Hepatocyte (in vitro differentiated cells): ENCODE results near the gene CYGB.

Experiments used
- CTCF ChIP-seq: fragments of 200-600 bp; sonication (generic); IDR thresholded peaks from 2 replicates; pipeline ENCODE4 v1.5.1; 2016; ENCODE audit warnings: antibody characterized with exemption, mild to moderate bottlenecking; ENCODE audit not compliant: poor library complexity
- EZH2 ChIP-seq: fragments of 200-600 bp; sonication (generic); IDR thresholded peaks from 2 replicates; pipeline ENCODE4 v1.6.1; 2016; ENCODE audit warnings: antibody characterized with exemption, mild to moderate bottlenecking, borderline replicate concordance
- EZH2phosphoT487 ChIP-seq: fragments of 200-600 bp; sonication (generic); IDR thresholded peaks from one replicate; pipeline ENCODE4 v1.6.1; 2018; ENCODE audit warnings: antibody characterized with exemption, mild to moderate bottlenecking, low read depth, moderate library complexity; ENCODE audit not compliant: unreplicated experiment, severe bottlenecking

DNA sequence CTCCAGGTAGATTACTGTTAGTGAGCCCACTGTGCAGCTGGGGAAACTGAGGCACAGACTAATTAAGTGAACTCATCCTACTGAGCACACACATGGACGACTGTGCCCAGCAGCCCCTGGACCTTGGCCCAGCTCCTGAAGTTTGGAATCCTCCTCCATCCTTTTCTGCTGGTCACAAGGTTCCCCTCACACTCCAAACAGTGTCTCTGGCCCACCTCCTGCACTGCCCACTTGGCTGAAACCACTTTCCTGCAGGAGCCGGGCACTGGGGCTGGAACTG lies 39.9 kb downstream of the CYGB start:
- TF ChIP-seq CTCF (no peak), EZH2 (no peak), EZH2phosphoT487 (no peak)
